Measurements from ENCODE around the gene MAP2K5.

- TF ChIP-seq CTCF (IDR thresholded peaks at IDR 0.05; ENCODE audit: insufficient read depth, low read depth, low read length) (no peak), EZH2 (IDR thresholded peaks at IDR 0.05; ENCODE audit: insufficient read depth, low read length) (no peak)
Observed at GRCh38 chr15:67839929-67840748, 297.6 kb downstream of the MAP2K5 start, which contains the start of gene RNU6-1.

Data from astrocyte (in vitro differentiated cells and primary cell).